Panc1 (cell line): ENCODE measurements around the gene SERGEF. TPM values are rescaled to one million over a fixed set of nuclear protein-coding genes. Genes with fewer than 3 reads are reported as not detected.

Experiments used
- ATAC-seq: fragments of 200-7000 bp; cut with Tn5 transposase; 2 replicates; pipeline ENCODE4 v1.9.1; 2020; ENCODE audit warnings: mild to moderate bottlenecking, moderate library complexity
- BruUV-seq: library from RNA; stranded (reverse); fragments of 400-500 nt; replicated peaks from 2 replicates; lab custom pipeline; 2021; lab: Mats Ljungman, UMichigan
- CTCF ChIA-PET: fragments of 300-600 bp; sonication (Branson Sonifier 250); formaldehyde crosslinking; loops from one replicate; lab custom pipeline; 2022; ENCODE audit warnings: antibody characterized with exemption; lab: Charles Lee
- POLR2A ChIA-PET: fragments of 300-600 bp; sonication (Branson Sonifier 250); formaldehyde crosslinking; loops from one replicate; lab custom pipeline; 2022; ENCODE audit warnings: antibody characterized with exemption; lab: Charles Lee
- DNase-seq: peaks from one replicate; pipeline ENCODE4 v3.0.0-alpha.2; 2010; ENCODE audit warnings: low read depth, low spot score
- H3K27ac ChIP-seq: 2 replicates; pipeline ENCODE4 v1.5.1; 2011; ENCODE audit warnings: mild to moderate bottlenecking, low read length, inconsistent platforms
- H3K27me3 ChIP-seq: fragments of 200-500 bp; sonication (Bioruptor generic); 2 replicates; pipeline ENCODE4 v1.6.0; 2014; ENCODE audit warnings: low read length, inconsistent platforms; ENCODE audit not compliant: control insufficient read depth, insufficient read depth
- H3K36me3 ChIP-seq: fragments of 200-500 bp; sonication (Bioruptor generic); 2 replicates; pipeline ENCODE4 v1.5.1; 2014; ENCODE audit warnings: inconsistent platforms, mild to moderate bottlenecking, low read length, moderate library complexity; ENCODE audit not compliant: control insufficient read depth, insufficient read depth
- H3K4me1 ChIP-seq: 2 replicates; pipeline ENCODE4 v1.5.1; 2011; ENCODE audit warnings: inconsistent platforms, mild to moderate bottlenecking, low read length, moderate library complexity; ENCODE audit not compliant: control insufficient read depth, insufficient read depth
- H3K4me3 ChIP-seq, 2 experiments: 2 replicates each; pipeline ENCODE4 v1.5.1; 2011 to 2012; ENCODE audit warnings: low read depth in 2 of 2, low read length in 2 of 2, mild to moderate bottlenecking in 2 of 2, inconsistent platforms in 1 of 2, moderate library complexity in 1 of 2
- H3K9me3 ChIP-seq: fragments of 200-500 bp; sonication (Bioruptor generic); 2 replicates; pipeline ENCODE4 v1.5.1; 2014; ENCODE audit warnings: low read depth, mild to moderate bottlenecking, inconsistent platforms, low read length, moderate library complexity; ENCODE audit not compliant: control insufficient read depth, insufficient read depth
- CTCF ChIP-seq: fragments of 450-650 bp; IDR thresholded peaks from 2 replicates; pipeline ENCODE4 v1.5.1; 2017; ENCODE audit warnings: mild to moderate bottlenecking
- POLR2AphosphoS5 ChIP-seq: IDR thresholded peaks from 2 replicates; pipeline ENCODE4 v1.6.1; 2012; ENCODE audit warnings: mild to moderate bottlenecking, low read depth, low read length, moderate library complexity
- REST ChIP-seq, 2 experiments: IDR thresholded peaks; 2 replicates each; pipeline ENCODE4 v1.6.1; 2011 to 2012; ENCODE audit warnings: low read depth in 2 of 2, control low read depth in 1 of 2, low read length in 1 of 2, mild to moderate bottlenecking in 1 of 2, moderate library complexity in 1 of 2; ENCODE audit not compliant: insufficient read depth in 1 of 2
- SIN3A ChIP-seq: IDR thresholded peaks from 2 replicates; pipeline ENCODE4 v1.6.1; 2012; ENCODE audit warnings: low read depth, mild to moderate bottlenecking, low read length, moderate library complexity, borderline replicate concordance; ENCODE audit not compliant: insufficient read depth
- TCF7L2 ChIP-seq: IDR thresholded peaks from 2 replicates; pipeline ENCODE4 v1.6.1; 2011; ENCODE audit warnings: mild to moderate bottlenecking, low read depth, low read length, inconsistent platforms
- in situ Hi-C: cut with HindIII; loops from 2 replicates; pipeline ENCODE4 v1.10.0; 2016; ENCODE audit warnings: low sequenced_read_pairs, low pct_unique_long_range_greater_than_20kb
- intact Hi-C: fragments of 100-400 bp; cut with micrococcal nuclease; formaldehyde crosslinking; loops from one replicate; pipeline ENCODE4 v1.10.0; 2022; ENCODE audit not compliant: unreplicated experiment
- total RNA-seq: library from RNA; stranded (reverse); gene quantifications from one replicate; pipeline ENCODE4 v1.2.1, GENCODE V29; 2021; ENCODE audit not compliant: unreplicated experiment

SERGEF gene
- total RNA-seq, 1 experiment from 2014 or later = 35.5 TPM

GRCh38 chr11:18056561-18057181, 43.8 kb upstream of the SERGEF start:
- no peak for ATAC-seq
- BruUV-seq = no TSS peak

GRCh38 chr11:18054511-18055103, 41.8 kb upstream of the SERGEF start:
- no peak for TF ChIP-seq CTCF
- no peak for TF ChIP-seq TCF7L2
- no peak for TF ChIP-seq REST (IDR thresholded peaks at IDR 0.05; ENCODE audit: insufficient read depth in 1 of 2, low read depth in 2 of 2, low read length in 1 of 2)
- TF ChIP-seq SIN3A = no peak
- POLR2A ChIA-PET = no interaction called here
- DNase-seq = no peak

More at GRCh38 chr11:18056561-18057181, 43.8 kb upstream of the SERGEF start:
- Histone ChIP-seq H3K4me3 (no peak overlapping the region), H3K27me3 (no peaks in the 10 kb centered on the region; the same call in 1 of the 2 replicates), H3K36me3 (no peaks in the 10 kb centered on the region), H3K27ac (no peak overlapping the region), H3K4me1 (no peaks in the 10 kb centered on the region), H3K9me3 (no peaks in the 10 kb centered on the region)
- DNase-seq = no peak
- ChIA-PET CTCF (no interaction called here), POLR2A (no interaction called here)
- in situ Hi-C loops = no loop called here
- TF ChIP-seq REST (IDR thresholded peaks at IDR 0.05; ENCODE audit: insufficient read depth in 1 of 2, low read depth in 2 of 2, low read length in 1 of 2) (no peak), CTCF (no peak), SIN3A (no peak), TCF7L2 (no peak), POLR2AphosphoS5 (no peak)
- intact Hi-C loops = no loop called here

More at GRCh38 chr11:18054511-18055103, 41.8 kb upstream of the SERGEF start:
- H3K27ac ChIP-seq = no peak overlapping the region
- H3K9me3 ChIP-seq = no peaks in the 10 kb centered on the region
- H3K4me1 ChIP-seq = no peaks in the 10 kb centered on the region
- H3K27me3 ChIP-seq = no peaks in the 10 kb centered on the region; the same call in 1 of the 2 replicates
- intact Hi-C loops = no loop called here
- no TSS peak for BruUV-seq
- in situ Hi-C loops = no loop called here
- no peaks in the 10 kb centered on the region for H3K36me3 ChIP-seq
- CTCF ChIA-PET = no interaction called here
- H3K4me3 ChIP-seq = no peak overlapping the region
- ATAC-seq = no peak
